HCT116 (cell line): ENCODE measurements around the gene ABCA1. TPM values are rescaled to one million over a fixed set of nuclear protein-coding genes. Genes with fewer than 3 reads are reported as not detected.

Source experiments
- ATAC-seq: fragments of 200-7000 bp; cut with Tn5 transposase; 2 replicates; pipeline ENCODE4 v1.9.1; 2020; ENCODE audit warnings: mild to moderate bottlenecking, moderate library complexity
- BruUV-seq: library from RNA; stranded (reverse); fragments of 400-500 nt; replicated peaks from 2 replicates; lab custom pipeline; 2021; lab: Mats Ljungman, UMichigan
- CTCF ChIA-PET: fragments of 300-600 bp; sonication (Branson Sonifier 250); formaldehyde crosslinking; loops from one replicate; lab custom pipeline; 2021; ENCODE audit warnings: antibody characterized with exemption; lab: Charles Lee
- POLR2A ChIA-PET: fragments of 300-600, 350-600 bp; sonication (Branson Sonifier 250); formaldehyde crosslinking; loops from one replicate; lab custom pipeline; 2021; ENCODE audit warnings: antibody characterized with exemption; lab: Charles Lee
- RAD21 ChIA-PET, 2 experiments: fragments of 300-600 bp; sonication (Branson Sonifier 250); formaldehyde crosslinking; loops; one replicate each; lab custom pipeline; 2023; ENCODE audit warnings: low total read pairs in 2 of 2; ENCODE audit not compliant: uncharacterized antibody in 2 of 2, unreplicated experiment in 2 of 2, low non-redundant PET in 1 of 2; lab: Charles Lee
- DNase-seq: peaks from one replicate; pipeline ENCODE4 v3.0.0-alpha.2; 2010; ENCODE audit warnings: low read depth, low spot score
- H2AFZ ChIP-seq: fragments of 200-600 bp; shearing (Covaris generic), sonication (generic); 2 replicates; pipeline ENCODE4 v1.6.1; 2017; ENCODE audit warnings: low read depth, mixed run types, mixed read lengths, antibody characterized with exemption, low read length; ENCODE audit not compliant: poor library complexity, severe bottlenecking
- H3K27ac ChIP-seq: 2 replicates; pipeline ENCODE4 v1.5.1; 2012; ENCODE audit warnings: low read depth, low read length
- H3K27me3 ChIP-seq: fragments of 200-600 bp; sonication (generic); 2 replicates; pipeline ENCODE4 v1.6.1; 2016; ENCODE audit warnings: mixed run types, low read length, mixed read lengths; ENCODE audit not compliant: insufficient read depth
- H3K36me3 ChIP-seq, 2 experiments: fragments of 200-500 bp in 1 of 2; fragments of 200-600 bp in 1 of 2; sonication (Bioruptor generic) in 1 of 2; sonication (generic) in 1 of 2; 2 replicates each; pipeline versions ENCODE4 v1.5.1 to v1.6.1; 2014 to 2016; ENCODE audit warnings: low read length in 2 of 2, inconsistent platforms in 1 of 2, mixed read lengths in 1 of 2, mixed run types in 1 of 2; ENCODE audit not compliant: insufficient read depth in 2 of 2, control insufficient read depth in 1 of 2
- H3K4me1 ChIP-seq, 2 experiments: fragments of 200-600 bp in 1 of 2; sonication (generic) in 1 of 2; 2 replicates each; pipeline versions ENCODE4 v1.5.1 to v1.6.1; 2012 to 2017; ENCODE audit warnings: low read length in 2 of 2, inconsistent platforms in 1 of 2, mild to moderate bottlenecking in 1 of 2, mixed read lengths in 1 of 2, mixed run types in 1 of 2, moderate library complexity in 1 of 2; ENCODE audit not compliant: insufficient read depth in 2 of 2, control insufficient read depth in 1 of 2
- H3K4me2 ChIP-seq: fragments of 200-600 bp; sonication (generic); 2 replicates; pipeline ENCODE4 v1.6.1; 2017; ENCODE audit warnings: mixed run types, low read length, mixed read lengths
- H3K4me3 ChIP-seq, 2 experiments: fragments of 200-600 bp in 1 of 2; sonication (generic) in 1 of 2; replicated peaks in 1 of 2; 2 replicates each; pipeline ENCODE4 v1.5.1; 2011 to 2016; ENCODE audit warnings: low read length in 2 of 2, control low read depth in 1 of 2, low read depth in 1 of 2, mild to moderate bottlenecking in 1 of 2, mixed read lengths in 1 of 2, mixed run types in 1 of 2
- H3K79me2 ChIP-seq: fragments of 200-600 bp; sonication (generic); 2 replicates; pipeline ENCODE4 v1.6.1; 2017; ENCODE audit warnings: mild to moderate bottlenecking, mixed run types, low read length, moderate library complexity, mixed read lengths; ENCODE audit not compliant: insufficient read depth
- H3K9ac ChIP-seq: fragments of 200-600 bp; sonication (generic); 2 replicates; pipeline ENCODE4 v1.6.1; 2016; ENCODE audit warnings: low read length, mixed read lengths
- H3K9me2 ChIP-seq: fragments of 200-600 bp; sonication (generic), shearing (Covaris generic); 2 replicates; pipeline ENCODE4 v1.6.1; 2017; ENCODE audit warnings: mixed run types, mild to moderate bottlenecking, moderate library complexity; ENCODE audit not compliant: insufficient read depth
- H3K9me3 ChIP-seq, 2 experiments: fragments of 200-500 bp in 1 of 2; fragments of 200-600 bp in 1 of 2; sonication (Bioruptor generic) in 1 of 2; sonication (generic) in 1 of 2; 2 replicates each; pipeline ENCODE4 v1.6.1; 2014 to 2017; ENCODE audit warnings: low read length in 2 of 2, mixed read lengths in 2 of 2, inconsistent platforms in 1 of 2, low read depth in 1 of 2, mild to moderate bottlenecking in 1 of 2, mixed run types in 1 of 2, moderate library complexity in 1 of 2; ENCODE audit not compliant: control insufficient read depth in 1 of 2, insufficient read depth in 1 of 2
- H4K20me1 ChIP-seq: fragments of 200-600 bp; sonication (generic), shearing (Covaris generic); 2 replicates; pipeline ENCODE4 v1.6.1; 2017; ENCODE audit warnings: mixed run types, mild to moderate bottlenecking, moderate library complexity; ENCODE audit not compliant: insufficient read depth
- CBX3 ChIP-seq: IDR thresholded peaks from 2 replicates; pipeline ENCODE4 v1.6.1; 2012; ENCODE audit warnings: low read depth
- CEBPB ChIP-seq: IDR thresholded peaks from 2 replicates; pipeline ENCODE4 v1.6.1; 2012; ENCODE audit warnings: low read depth
- EGR1 ChIP-seq: IDR thresholded peaks from 2 replicates; pipeline ENCODE4 v1.6.1; 2012; ENCODE audit warnings: low read depth
- ELF1 ChIP-seq: IDR thresholded peaks from 2 replicates; pipeline ENCODE4 v1.6.1; 2012; ENCODE audit warnings: low read depth, borderline replicate concordance
- FOSL1 ChIP-seq: IDR thresholded peaks from 2 replicates; pipeline ENCODE4 v1.6.1; 2012; ENCODE audit warnings: low read depth
- JUND ChIP-seq: IDR thresholded peaks from 2 replicates; pipeline ENCODE4 v1.6.1; 2012
- POLR2A ChIP-seq: IDR thresholded peaks from 2 replicates; pipeline ENCODE4 v1.7.0; 2011; ENCODE audit warnings: borderline replicate concordance; ENCODE audit not compliant: insufficient read depth, insufficient read length; ENCODE audit errors: extremely low read depth
- POLR2AphosphoS5 ChIP-seq: IDR thresholded peaks from 2 replicates; pipeline ENCODE4 v1.6.1; 2011; ENCODE audit warnings: mild to moderate bottlenecking, low read depth, low read length, moderate library complexity
- RAD21 ChIP-seq: IDR thresholded peaks from 2 replicates; pipeline ENCODE4 v1.6.1; 2012; ENCODE audit warnings: low read depth, mild to moderate bottlenecking
- SIN3A ChIP-seq: IDR thresholded peaks from 2 replicates; pipeline ENCODE4 v1.6.1; 2012; ENCODE audit warnings: low read depth
- SP1 ChIP-seq: IDR thresholded peaks from 2 replicates; pipeline ENCODE4 v1.6.1; 2012; ENCODE audit warnings: low read depth
- SRF ChIP-seq: IDR thresholded peaks from 2 replicates; pipeline ENCODE4 v1.6.1; 2012; ENCODE audit warnings: low read depth
- TCF7L2 ChIP-seq: IDR thresholded peaks from 2 replicates; pipeline ENCODE4 v1.7.0; 2011; ENCODE audit warnings: borderline replicate concordance, inconsistent platforms; ENCODE audit not compliant: insufficient read depth, insufficient read length; ENCODE audit errors: extremely low read depth
- YY1 ChIP-seq: IDR thresholded peaks from 2 replicates; pipeline ENCODE4 v1.6.1; 2011; ENCODE audit warnings: low read length, low read depth, moderate library complexity, mild to moderate bottlenecking; ENCODE audit not compliant: insufficient replicate concordance; ENCODE audit errors: extremely low read depth
- ZNF274 ChIP-seq: fragments of 200-500 bp; sonication (Bioruptor generic); IDR thresholded peaks from 2 replicates; pipeline ENCODE4 v1.6.1; 2014; ENCODE audit warnings: mild to moderate bottlenecking, low read depth, low read length, inconsistent platforms
- intact Hi-C: fragments of 100-400 bp; cut with micrococcal nuclease; formaldehyde crosslinking; loops from 2 replicates; pipeline ENCODE4 v1.10.0; 2022
- total RNA-seq: library from RNA; stranded (reverse); gene quantifications from one replicate; pipeline ENCODE4 v1.2.1, GENCODE V29; 2021; ENCODE audit not compliant: unreplicated experiment
- TF ChIP-seq, protein P1 (sequence below): IDR thresholded peaks from 2 replicates; pipeline ENCODE4 v1.6.1; 2012
- TF ChIP-seq, protein P2 (sequence below): IDR thresholded peaks from 2 replicates; pipeline ENCODE4 v1.6.1; 2012
- TF ChIP-seq, protein P3 (sequence below): IDR thresholded peaks from 2 replicates; pipeline ENCODE4 v1.6.1; 2012; ENCODE audit warnings: low read depth

The ABCA1 gene
- total RNA-seq, 1 experiment from 2014 or later = 0.89 TPM

DNA sequence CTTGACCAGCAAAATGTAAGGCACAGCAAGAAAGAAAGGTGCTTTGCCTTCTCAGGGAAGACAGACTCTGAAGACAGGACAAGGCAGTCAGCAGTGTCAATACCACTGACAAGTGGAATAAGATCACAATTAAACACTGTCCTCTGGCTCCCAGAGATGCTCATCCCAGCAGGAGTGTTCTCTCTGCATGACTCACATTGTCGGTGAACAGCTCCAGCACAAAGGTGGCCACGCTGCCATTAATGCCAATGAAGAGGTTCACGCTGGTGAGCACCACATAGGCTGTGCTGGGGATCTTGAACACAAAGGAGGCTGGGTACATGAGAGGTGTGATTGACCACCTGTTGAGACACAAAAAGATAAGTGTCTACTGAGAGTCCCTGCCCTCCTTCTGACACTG lies 132.1 kb downstream of the ABCA1 start:
- no peak for DNase-seq
- H3K36me3 ChIP-seq = no peaks in the 10 kb centered on the region

More for the DNA sequence above, 132.1 kb downstream of the ABCA1 start:
- H3K27ac ChIP-seq = no peak overlapping the region
- CTCF ChIA-PET = no interaction called here
- H3K4me2 ChIP-seq = no peak overlapping the region
- H2AFZ ChIP-seq = no peak overlapping the region
- no peaks in the 10 kb centered on the region for H3K9me2 ChIP-seq
- H4K20me1 ChIP-seq = no peaks in the 10 kb centered on the region; the same call in 1 of the 2 replicates
- no peak for TF ChIP-seq CEBPB
- no peak for TF ChIP-seq FOSL1
- no peak for TF ChIP-seq CBX3
- no peak for TF ChIP-seq YY1
- TF ChIP-seq SIN3A = no peak
- TF ChIP-seq ELF1 = no peak
- TF ChIP-seq POLR2AphosphoS5 = no peak
- TF ChIP-seq SRF = no peak
- TF ChIP-seq SP1 = no peak
- no peak for TF ChIP-seq ZNF274
- TF ChIP-seq, protein P1, sequence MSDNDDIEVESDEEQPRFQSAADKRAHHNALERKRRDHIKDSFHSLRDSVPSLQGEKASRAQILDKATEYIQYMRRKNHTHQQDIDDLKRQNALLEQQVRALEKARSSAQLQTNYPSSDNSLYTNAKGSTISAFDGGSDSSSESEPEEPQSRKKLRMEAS = no peak
- no peak for TF ChIP-seq TCF7L2
- TF ChIP-seq, protein P2, sequence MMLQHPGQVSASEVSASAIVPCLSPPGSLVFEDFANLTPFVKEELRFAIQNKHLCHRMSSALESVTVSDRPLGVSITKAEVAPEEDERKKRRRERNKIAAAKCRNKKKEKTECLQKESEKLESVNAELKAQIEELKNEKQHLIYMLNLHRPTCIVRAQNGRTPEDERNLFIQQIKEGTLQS = no peak
- no peak for TF ChIP-seq EGR1
- TF ChIP-seq JUND = no peak
- TF ChIP-seq RAD21 = no peak
- TF ChIP-seq POLR2A = no peak
- TF ChIP-seq, protein P3, sequence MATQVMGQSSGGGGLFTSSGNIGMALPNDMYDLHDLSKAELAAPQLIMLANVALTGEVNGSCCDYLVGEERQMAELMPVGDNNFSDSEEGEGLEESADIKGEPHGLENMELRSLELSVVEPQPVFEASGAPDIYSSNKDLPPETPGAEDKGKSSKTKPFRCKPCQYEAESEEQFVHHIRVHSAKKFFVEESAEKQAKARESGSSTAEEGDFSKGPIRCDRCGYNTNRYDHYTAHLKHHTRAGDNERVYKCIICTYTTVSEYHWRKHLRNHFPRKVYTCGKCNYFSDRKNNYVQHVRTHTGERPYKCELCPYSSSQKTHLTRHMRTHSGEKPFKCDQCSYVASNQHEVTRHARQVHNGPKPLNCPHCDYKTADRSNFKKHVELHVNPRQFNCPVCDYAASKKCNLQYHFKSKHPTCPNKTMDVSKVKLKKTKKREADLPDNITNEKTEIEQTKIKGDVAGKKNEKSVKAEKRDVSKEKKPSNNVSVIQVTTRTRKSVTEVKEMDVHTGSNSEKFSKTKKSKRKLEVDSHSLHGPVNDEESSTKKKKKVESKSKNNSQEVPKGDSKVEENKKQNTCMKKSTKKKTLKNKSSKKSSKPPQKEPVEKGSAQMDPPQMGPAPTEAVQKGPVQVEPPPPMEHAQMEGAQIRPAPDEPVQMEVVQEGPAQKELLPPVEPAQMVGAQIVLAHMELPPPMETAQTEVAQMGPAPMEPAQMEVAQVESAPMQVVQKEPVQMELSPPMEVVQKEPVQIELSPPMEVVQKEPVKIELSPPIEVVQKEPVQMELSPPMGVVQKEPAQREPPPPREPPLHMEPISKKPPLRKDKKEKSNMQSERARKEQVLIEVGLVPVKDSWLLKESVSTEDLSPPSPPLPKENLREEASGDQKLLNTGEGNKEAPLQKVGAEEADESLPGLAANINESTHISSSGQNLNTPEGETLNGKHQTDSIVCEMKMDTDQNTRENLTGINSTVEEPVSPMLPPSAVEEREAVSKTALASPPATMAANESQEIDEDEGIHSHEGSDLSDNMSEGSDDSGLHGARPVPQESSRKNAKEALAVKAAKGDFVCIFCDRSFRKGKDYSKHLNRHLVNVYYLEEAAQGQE = no peak
- no peaks in the 10 kb centered on the region for H3K4me1 ChIP-seq
- no peaks in the 10 kb centered on the region for H3K79me2 ChIP-seq
- intact Hi-C loops = no loop called here
- H3K27me3 ChIP-seq = no peaks in the 10 kb centered on the region
- H3K4me3 ChIP-seq = no peak overlapping the region
- ATAC-seq = no peak
- H3K9me3 ChIP-seq = no peaks in the 10 kb centered on the region
- BruUV-seq = no TSS peak
- no peak overlapping the region for H3K9ac ChIP-seq
- POLR2A ChIA-PET = no interaction called here
- RAD21 ChIA-PET = no interaction called here
